Stimulated activated CD4-positive, alpha-beta T cell treated with anti-CD3 and anti-CD28 coated beads, Interleukin-4, amount 100 ng/mL, for 48 hours (primary cell): ENCODE data around the gene CLCNKB.

ENCODE experiments used
- DNase-seq, 2 donors: peaks; one replicate each; pipeline ENCODE4 v3.0.0-alpha.2; 2020; ENCODE audit warnings: low read depth in 2 of 2

CLCNKB gene

DNA sequence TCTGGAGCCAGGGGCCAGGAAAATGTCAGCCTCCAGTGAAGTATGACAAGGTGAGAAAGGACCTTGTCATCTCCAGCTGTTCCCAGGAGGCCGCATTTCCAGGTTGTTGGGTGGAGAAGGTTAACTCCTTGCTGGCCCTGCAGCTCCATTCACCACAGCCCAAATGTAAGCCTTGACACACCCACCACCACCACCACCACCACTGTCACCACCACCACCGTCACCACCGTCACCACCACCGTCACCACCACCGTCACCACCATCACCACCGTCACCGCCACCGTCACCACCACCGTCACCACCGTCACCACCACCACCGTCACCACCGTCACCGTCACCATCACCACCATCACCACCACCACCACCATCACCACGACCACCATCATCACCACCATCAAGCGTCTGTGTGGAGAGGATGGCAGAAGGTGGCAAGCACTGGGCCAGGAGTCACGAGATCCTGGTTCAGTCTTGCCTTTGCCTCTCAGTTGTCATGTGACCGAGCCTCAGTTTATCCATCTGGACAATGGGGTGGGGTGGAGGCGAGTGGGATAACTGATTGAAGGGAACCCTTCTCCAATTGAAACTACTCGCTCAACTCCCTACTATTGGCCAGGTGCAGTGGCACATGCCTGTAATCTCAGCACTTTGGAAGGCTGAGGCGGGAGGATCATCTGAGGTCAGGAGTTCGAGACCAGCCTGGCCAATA is 51.0 kb downstream of the CLCNKB start:
- DNase-seq = no peak

DNA sequence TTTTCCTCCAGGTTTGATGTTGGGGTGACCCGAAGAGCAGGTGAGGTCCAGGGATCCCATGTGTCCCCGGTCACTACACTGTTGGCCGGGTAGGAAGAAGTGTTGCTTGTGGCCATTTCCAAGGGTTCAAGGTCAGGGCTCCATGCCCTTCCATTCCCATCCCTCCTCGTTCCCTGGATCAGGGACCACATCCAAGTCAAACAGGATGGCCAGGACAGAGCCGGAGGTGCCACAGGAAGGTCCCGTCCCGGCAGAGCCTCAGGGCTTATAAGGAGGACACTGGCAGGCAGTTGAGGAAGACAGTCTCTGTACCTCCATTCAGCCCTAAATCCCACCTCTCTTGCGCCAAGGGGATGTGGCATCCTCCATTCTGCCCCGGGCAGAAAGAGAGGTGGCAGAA is 51.9 kb downstream of the CLCNKB start:
- no peak for DNase-seq

DNA sequence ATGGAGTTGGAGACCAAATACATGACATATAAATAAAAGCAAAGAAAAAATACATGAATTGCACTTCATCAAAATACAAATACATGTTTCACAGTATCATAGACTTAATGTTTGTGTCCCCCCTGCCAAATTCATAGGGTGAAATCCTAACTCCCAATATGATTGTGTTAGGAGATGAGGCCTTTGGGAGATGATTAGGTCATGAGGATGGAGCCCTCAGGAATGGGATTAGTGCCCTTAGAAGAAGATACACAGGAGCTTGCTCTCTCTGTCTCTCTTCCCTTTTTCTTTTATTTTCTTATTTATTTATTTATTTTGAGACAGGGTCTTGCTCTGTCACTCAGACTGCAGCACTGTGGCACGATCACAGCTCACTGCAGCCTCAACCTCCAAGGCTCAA is 55.8 kb downstream of the CLCNKB start:
- no peak for DNase-seq

DNA sequence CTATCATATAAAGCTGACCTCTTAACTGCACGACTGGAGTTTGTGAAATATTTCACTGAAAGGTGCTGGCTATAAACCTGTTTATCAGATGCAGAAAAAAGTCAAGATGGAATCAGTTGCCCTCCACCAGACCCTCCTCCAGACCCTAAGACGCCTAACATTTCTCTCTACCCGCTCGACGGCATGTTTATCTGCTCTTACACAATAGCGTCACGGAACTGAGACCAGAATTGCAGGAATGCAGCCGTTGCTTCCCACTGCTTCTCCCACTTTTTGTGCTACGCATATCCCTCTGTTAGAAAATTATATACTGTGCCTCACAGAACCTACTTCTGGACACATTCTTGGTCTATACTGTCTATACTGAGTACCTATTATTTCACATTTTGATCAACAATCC is 58.0 kb downstream of the CLCNKB start:
- DNase-seq = no peak
